ENCODE results near the gene ENOX1.

DNA sequence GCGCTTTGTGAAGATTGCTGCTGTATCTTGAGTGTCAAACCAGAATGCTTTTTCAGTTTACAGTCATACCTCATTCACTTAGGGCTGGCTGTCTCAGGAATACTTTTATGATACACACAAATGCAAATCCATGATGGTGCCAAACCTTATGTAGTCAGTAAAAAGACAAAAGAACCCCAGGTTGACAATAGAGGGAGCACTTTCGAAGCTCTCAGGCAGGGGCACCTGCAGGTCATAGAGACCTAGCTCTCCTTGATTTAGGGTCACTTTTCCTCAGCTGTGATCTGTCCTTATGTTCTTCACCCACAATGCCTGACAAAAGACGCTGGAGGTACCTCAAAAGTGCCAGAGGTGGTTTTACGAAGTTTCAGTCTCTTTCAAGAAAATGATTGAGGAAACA is 591.2 kb downstream of the ENOX1 start:
- TF ChIP-seq, protein P1, sequence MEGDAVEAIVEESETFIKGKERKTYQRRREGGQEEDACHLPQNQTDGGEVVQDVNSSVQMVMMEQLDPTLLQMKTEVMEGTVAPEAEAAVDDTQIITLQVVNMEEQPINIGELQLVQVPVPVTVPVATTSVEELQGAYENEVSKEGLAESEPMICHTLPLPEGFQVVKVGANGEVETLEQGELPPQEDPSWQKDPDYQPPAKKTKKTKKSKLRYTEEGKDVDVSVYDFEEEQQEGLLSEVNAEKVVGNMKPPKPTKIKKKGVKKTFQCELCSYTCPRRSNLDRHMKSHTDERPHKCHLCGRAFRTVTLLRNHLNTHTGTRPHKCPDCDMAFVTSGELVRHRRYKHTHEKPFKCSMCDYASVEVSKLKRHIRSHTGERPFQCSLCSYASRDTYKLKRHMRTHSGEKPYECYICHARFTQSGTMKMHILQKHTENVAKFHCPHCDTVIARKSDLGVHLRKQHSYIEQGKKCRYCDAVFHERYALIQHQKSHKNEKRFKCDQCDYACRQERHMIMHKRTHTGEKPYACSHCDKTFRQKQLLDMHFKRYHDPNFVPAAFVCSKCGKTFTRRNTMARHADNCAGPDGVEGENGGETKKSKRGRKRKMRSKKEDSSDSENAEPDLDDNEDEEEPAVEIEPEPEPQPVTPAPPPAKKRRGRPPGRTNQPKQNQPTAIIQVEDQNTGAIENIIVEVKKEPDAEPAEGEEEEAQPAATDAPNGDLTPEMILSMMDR (IDR thresholded peaks at IDR 0.05) = no peak; the same call in 1 of the 2 replicates
- no peak for TF ChIP-seq ZFX (IDR thresholded peaks at IDR 0.05; ENCODE audit: borderline replicate concordance)
